NCI-H2227 (cell line): ENCODE measurements around the gene PBX1.

Experiments
- DNase-seq: peaks from one replicate; lab custom pipeline; 2025; ENCODE audit not compliant: unreplicated experiment; lab: John Stamatoyannopoulos, UW

PBX1 gene

DNA sequence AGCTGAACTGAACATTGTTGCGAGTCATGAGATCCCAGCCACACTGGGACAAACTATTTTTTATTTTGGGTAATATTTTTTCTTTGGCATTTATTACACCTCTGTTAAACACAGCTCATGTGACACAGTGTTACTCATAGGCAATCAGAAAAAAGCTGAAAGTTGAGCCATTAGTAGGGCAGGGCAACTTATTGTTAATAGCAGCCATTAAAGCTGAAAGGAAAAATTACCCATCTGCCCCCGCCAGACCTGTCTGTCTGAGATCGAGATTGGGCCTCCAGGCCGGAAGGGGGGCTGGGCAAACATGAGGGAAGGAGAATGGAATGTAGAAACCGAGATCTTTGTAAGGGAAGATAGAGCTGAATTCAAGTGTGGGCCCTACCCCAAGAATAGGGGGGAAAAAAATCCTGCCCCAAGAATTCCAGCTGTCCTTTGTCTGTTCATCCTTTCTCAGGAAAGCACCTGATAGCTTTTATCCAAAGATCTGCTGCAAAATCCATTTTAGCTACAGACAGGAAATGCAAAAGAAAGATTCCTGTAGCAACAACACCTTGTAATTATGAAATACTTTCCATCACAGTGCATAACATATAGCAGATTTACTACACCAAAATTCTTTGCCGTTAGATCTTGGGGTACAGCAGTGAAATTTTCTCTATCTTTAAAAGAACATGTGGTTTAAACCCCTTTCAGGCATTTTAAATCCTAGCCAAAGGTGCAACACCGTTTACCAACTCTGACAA is 212.8 kb downstream of the PBX1 start:
- DNase-seq, result peak; percentile 75

DNA sequence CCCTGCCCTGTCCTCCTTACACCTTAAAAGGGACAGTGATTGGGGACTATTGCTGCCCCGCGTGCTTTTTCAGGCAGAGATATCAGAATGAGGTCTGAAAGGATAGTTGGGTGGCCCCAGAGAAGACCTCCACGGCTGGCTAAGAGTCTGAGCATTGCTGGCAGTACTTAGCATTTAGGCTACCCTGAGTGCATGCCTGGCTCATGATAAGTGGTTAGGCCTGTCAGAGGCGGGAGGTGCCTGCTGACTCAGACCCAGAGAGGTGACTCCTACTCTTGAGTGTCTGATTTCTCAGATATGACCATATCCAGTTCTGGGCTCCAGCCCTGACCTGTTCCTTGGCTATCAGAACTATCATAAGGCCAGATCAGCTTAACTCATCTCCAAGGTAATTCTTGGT is 213.7 kb downstream of the PBX1 start:
- peak; percentile 33 for DNase-seq

DNA sequence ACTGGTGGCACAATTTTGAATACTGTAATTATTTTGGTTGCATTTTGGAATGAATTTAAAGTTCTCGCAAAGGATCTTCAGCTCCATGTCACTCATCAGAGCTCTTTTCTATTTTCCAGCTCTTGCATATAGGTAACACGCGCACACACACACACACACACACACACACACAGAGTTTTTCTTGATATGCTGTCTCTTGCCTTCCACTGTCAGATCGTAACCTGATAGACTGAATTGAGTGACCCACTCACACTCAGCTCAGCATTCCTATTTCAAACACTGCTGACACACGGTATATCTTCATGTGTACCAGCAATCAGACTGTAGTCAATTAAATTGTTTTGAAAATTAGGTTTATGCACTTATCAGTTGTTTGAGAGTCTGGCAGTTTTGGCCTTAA is 214.1 kb downstream of the PBX1 start:
- no peak for DNase-seq

DNA sequence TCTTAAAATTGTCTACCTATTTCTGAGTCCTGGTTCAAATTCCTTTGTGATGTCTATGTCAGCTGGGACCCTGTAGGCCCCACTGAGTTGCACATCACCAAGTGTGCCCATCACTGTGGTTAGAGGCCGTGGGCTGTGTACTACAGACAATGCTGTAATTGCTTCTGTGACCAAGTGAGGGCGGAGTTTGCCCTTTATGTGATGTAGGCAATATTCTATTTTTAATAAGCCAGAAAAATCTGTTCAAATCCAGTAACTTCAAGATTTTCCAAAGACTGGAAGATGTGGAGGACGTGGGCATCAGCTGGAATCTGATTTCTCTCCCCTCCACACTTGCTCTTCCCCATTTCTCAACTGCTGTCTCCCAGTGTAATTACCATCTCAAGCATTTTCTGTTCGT is 215.4 kb downstream of the PBX1 start:
- DNase-seq, result peak; percentile 61

DNA sequence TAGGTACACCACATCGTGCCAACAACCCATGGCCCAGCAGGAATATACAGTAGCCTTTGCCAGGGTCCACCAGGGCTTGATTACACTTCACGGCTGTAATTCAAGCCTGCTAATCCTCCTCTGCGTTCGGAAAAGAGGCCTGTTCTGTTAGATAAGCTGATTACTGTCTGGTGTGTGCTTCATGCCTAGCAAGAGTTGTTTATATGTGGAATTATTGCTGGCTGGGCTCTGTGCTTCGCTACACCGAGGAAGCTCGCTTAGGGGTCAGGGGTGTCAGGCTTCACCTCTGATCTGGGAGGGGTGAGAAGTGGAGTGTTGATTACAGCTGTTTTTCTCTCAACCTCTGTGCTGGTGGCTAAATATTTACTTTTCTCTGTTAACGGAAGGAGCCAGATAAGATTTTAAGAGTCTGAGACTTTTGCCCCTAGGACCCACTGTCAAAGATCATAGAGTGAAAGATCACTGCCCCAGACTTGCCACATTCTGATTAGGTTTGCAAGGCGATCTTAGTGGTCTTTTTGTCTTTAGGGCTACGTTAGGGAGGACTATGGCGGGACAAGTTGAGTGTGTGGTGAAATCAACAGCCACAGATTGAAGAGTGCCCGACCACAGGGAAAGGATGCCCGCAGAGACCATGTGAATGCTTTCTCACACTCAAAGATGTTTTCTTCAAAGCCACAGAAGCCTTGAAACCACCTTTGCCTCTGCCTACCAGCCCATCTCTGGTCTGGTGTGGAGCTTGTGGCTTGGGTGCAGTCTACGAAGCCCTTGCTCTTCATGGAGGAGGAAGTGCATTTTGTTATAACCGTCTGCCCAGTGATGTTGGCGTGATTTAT is 216.1 kb downstream of the PBX1 start:
- peak; percentile 61 for DNase-seq

DNA sequence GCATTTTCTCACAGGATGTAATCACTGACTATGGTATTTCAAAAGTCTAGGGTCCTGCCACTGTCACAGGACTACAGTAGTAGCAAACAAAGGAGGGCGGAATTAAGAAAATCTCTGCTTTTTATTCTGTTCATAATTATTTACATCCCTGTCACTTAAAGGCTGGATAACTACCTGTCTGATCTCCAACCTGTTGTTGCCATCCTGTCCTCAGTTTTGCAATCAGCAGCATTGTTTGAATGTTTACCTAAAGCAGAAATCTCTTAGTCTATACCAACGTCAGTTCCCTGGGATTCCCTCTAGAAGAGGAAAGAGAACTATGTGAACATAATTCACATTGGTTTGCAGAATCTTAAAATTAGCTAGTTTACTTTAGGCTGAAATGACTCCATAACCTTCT is 218.5 kb downstream of the PBX1 start:
- DNase-seq, result no peak

DNA sequence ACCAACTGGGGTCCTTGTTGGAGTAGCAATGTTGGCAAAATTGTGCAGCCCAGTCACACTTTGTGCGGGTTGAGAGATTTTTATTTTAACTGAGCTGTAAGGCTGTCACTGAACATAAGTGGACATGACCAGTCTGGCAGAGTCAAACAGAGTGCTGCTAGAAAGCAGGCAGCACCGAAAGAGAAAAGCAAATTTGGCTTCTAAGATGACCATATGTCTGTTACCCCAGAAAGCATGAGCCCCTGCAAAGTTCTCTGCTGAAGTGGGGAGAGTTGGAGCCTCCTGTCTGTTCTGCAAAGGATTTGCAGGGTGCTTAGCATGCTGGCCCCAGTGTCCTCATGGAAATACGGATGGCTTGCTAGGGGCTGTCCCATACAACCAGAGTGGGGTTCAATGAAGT is 220.4 kb downstream of the PBX1 start:
- DNase-seq, result no peak

DNA sequence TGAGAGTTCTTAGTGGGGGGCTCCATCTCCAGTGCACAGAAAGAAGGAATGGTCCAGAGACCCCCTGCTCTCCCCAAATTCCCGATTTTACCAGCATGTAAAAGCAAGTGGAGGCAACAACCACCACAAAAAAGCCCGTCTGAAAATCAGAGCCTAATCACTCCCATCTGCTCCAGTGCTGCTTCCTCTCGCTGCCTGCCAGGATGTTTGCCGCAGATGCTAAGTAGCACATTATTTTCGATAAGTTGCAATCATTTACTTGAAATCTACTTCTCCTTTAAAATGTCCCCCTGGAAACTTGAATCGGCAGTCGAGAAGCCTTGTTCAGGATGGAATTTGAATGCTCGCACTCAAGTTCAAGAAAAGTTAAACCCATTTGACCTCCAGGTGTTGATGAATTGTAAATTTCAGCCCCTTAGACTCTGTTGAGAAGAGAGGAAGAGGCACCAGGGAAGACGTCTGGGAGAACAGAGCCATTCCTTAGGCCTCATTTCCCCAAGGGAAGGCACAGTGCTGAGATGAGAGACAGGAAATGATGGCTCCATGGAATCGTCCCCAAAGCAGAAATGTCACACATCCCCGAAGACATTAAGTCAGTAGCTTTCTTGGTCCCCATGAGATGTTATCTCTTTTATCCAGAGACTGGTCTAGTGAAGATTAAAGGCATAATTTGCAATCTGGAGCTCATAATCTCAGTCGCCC is 221.3 kb downstream of the PBX1 start:
- no peak for DNase-seq

DNA sequence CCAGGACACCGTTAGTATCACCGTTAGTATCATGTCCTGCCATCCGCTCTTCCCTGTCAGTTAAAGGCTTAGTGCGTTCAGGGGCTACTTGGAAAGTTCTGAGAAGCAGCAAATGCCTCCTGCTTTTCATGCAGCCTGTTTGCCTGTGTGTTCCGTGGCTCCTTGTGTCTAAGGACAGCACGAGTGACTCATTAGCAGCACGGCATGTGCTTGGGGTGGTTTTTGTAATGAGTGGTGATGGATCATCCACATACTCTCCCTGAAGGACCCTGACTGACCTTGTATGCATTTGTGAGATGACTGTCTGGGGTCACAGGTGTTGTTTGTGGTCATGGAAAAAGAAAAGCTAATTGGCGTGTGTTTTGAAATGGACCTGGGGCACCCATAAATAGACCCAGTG is 221.9 kb downstream of the PBX1 start:
- no peak for DNase-seq

DNA sequence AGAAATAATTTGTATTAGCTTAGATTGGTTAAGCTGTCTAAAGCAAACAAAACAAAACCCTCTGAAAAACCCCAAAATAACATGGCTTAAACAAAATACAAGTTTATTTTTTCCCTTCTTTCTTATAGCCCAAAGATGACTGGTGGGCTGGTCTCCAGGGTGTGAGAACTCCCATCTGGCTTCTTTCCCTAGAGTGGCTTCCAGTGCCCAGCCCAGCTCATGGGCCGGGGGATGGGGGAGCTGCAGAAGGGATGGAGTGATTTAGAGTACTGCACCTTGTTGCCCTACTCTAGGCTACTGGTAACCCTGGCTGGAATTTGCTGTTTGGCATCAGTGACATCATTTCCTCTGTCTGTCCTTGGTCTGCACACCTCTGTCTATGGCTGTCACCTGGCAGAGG is 223.0 kb downstream of the PBX1 start:
- DNase-seq, result no peak

DNA sequence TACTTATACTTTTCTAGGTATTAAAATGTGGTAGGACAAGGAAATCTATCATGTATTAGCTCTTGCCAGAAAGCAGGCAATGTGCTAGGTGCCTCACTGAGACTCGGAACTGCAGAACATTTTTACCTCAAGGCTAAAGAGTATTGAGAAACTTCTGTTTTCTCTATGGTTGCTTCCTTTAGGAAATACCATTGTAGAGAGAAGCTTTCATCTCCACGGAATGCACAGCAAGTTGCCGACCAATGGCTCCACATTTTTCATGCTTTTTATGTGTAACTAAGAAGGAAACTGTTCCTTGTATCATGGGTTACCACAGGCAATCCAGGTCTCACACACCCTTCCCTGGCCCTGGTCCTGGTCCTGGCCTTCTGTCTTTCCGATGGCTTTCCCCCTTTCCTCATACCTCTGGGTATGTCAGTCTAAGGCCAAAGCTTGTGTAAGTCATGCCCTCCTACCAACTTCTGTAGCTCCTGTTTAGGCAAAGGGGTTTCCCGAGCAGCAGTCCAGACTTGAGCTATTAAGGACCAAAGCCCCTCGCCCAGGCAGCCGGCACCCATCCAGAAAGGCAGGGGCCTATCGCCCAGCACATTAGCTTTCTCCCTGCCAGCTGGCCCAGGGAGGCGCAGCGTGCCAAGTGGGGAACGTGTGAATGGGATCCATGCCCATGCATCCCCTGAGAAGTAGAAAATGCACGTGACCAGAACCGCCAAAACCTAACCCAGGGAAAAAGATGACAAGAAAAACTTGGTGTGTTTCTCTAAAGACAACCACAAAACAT is 225.0 kb downstream of the PBX1 start:
- no peak for DNase-seq

DNA sequence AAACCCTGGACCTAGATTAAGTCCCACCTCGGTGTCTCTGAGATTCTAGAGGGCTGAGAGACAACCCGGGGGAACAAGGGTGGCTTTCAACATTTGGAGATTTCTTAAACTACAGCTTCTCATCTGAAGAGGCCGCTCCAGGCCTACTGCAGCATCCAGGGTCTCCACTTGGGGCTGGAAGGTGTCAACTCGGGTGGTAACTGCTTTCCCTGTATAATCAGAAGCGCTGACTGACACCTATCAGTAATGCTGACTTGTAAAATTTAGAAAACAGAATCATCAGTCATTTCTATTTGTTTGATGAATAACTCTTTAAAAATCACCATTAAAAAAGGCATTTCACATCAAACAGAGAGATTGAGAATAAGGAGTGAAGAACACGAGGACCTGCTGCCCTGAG is 226.0 kb downstream of the PBX1 start:
- DNase-seq, result no peak

DNA sequence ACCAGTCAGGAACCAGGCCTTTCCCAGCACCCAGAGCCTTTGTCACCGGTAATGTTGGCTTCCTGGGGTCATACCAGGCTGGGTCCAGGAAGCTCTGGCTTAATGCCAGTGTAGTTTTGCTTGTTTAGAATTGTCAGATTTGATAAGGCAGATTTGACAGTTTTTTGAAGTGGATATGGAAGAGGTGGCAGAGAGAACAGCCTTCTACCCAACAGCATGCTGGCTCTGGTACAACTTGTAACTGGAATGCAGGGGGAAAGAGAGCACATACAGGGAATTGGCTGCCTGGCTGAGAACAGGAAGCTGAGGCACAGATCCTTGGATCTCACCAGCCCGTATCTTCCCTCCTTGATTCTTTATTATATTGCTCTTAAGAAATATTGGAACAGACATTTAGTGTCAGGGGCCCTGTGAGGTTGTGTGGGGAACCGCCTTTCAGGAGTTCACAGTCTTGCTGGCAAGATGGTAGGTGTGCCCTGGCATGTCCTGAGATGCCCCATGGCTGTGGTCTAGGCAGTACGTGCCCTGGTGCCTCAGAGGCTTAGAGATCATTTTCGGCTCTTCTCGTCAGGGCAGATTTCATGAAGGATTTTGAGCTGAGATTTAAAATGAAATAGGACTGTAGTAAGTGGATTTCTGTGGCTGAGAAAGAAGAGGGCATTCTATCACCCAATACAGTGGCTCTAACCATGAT is 227.0 kb downstream of the PBX1 start:
- no peak for DNase-seq

DNA sequence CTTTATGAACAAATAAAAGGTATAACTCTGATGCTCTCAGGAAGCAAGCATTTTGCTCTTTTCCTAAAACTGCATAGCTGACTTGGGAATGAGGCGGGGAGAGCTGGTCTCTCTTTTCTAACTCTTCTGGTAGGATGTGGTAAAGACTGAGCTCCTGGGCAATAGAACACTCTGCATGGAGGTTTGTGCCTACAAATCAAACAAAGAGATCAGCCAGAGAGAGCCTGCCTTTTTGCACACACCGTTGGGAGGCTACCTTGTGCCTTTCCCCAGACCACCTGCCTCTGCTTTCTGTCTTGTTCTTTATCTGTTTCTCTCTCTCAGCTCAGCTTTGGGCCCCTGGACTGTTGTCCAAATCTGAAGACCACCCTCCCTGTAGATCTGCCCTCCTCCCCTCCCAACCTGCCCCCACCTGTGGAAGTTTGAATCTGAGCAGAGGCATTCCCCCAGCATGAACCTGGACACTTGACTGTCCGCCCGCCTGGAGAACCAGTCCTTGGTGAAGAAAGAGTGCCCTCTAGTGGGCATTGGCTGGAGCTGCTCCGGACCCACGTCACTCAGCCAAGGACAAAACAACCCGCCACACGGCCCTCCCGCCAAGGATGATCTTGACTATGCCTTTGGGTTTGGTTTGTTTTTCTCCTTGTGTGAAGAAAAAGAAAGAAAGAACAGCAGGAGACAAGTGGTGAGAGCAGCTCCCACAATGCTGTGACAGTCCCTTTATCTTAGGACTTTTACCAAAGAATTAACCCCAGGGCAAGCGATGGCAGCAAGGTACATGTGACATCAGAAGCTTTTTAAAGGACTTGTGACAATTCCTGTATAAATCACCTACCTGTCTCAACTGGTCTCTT is 228.2 kb downstream of the PBX1 start:
- peak; percentile 94 for DNase-seq

DNA sequence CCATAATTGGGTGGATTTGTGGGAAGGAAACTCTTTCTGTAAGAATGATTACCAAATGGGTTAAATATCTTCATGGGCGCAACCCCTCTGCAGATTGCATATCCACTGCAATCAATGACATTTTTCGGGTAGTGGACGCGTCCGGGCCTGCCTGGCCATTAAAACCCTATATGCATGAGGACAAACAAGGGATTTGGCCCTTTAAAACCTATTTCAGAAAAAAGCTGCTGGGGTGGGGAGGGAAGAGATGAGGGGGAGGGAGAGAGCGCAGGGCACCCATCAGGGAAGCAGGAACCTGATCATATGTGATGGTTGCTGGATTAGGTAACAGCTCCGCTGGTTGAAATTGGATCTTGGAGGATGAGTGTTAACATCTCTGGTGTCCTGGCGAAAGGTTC is 228.8 kb downstream of the PBX1 start:
- DNase-seq, result peak; percentile 52

DNA sequence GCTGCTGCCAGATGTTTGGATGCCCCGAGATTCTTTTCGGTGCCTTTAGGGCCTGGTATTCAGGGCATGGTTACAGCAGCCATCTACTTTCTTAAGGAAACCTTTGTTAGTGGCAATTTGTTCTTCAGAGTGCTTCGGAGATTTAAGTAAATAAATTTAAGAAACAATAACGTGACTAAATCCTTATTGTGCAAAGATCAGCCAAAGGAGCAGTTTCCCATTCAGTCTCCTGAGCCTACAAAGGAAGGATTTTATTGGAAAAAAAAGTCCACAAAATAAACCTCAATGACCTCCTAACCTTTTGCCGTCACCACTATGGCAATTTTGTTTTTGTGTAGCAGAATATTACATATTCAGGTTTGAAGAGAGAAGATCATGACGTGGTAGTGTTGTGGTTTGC is 231.1 kb downstream of the PBX1 start:
- no peak for DNase-seq

DNA sequence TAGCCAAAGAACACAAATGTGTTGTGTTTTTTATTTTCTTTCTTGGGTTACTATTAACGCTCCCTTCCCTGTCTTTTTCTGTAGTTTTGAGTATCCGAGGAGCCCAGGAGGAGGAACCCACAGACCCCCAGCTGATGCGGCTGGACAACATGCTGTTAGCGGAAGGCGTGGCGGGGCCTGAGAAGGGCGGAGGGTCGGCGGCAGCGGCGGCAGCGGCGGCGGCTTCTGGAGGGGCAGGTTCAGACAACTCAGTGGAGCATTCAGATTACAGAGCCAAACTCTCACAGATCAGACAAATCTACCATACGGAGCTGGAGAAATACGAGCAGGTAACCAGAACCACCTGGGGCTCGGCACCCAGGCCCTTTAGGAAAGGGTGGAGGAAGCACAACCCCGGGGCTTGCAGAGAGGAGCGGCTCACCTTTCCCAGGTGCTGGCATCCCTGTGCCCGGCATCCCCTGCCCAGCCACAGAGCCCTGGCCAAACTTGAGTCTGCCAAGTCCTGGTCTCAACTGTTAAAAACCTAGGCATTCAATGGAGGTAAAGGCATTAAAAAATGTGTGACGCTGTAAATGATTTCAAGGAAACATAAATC is 233.5 kb downstream of the PBX1 start:
- no peak for DNase-seq

DNA sequence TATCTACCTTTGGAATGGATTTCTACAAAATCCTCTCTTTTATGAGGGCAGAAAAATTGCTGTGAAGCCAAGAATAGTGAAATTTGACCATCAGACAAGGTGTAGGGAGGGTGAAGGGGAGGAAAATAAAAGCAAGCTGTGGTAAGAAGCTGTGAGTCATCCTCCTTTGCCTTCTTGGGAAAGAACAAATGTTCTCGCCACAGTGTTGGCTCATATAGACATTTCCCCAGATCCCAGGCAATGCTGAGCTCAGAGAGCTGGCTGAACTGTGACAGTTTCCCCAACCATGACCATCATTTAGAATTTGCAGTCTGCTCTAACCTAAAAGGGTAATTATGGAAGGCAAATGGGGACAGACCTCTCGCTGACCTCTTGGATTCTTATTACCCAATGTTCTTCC is 235.4 kb downstream of the PBX1 start:
- DNase-seq, result no peak

DNA sequence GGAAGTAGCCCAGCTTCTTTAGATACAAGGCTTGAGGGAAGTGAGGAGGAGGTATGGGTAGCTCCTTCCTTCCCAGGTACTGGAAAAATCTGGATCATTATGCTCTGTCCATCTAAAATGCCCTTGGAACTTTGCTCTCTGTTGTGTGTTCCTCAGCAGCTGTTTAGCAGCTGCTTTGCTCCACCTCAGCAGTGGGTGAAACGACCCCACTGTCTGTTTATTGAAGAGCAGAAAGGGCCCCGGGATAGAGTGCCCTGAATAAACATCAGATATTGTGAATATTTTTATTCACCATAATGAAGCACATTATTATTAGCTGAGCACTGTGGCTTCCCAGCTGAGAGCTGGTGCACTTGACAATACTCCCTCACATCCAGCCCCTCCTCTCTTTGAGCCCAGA is 237.9 kb downstream of the PBX1 start:
- DNase-seq, result no peak
